IMR-90 (cell line): ENCODE data around the gene PSMD1. TPM values are rescaled to one million over a fixed set of nuclear protein-coding genes. Genes with fewer than 3 reads are reported as not detected.

ENCODE experiments used
- ATAC-seq: fragments of 200-7000 bp; cut with Tn5 transposase; 2 replicates; pipeline ENCODE4 v1.9.1; 2020; ENCODE audit warnings: low read depth, mild to moderate bottlenecking, moderate library complexity
- BruUV-seq: library from RNA; stranded (reverse); fragments of 400-500 nt; replicated peaks from 2 replicates; lab custom pipeline; 2021; lab: Mats Ljungman, UMichigan
- CTCF ChIA-PET: fragments of 300-600 bp; formaldehyde crosslinking; extraction: SDS; loops from one replicate; lab custom pipeline; 2021; ENCODE audit warnings: antibody characterized with exemption; lab: Yijun Ruan, JAX
- POLR2A ChIA-PET: fragments of 300-600 bp; sonication (Branson Sonifier 250); formaldehyde crosslinking; loops from one replicate; lab custom pipeline; 2022; ENCODE audit warnings: antibody characterized with exemption; ENCODE audit not compliant: unreplicated experiment; lab: Charles Lee
- DNase-seq: peaks from one replicate; pipeline ENCODE4 v3.0.0; 2013
- H2AFZ ChIP-seq: replicated peaks from 2 replicates; pipeline ENCODE3; 2013; ENCODE audit warnings: low read length, mild to moderate bottlenecking; ENCODE audit not compliant: poor library complexity
- H2AK5ac ChIP-seq: 2 replicates; pipeline ENCODE4 v1.6.1; 2013; ENCODE audit warnings: low read depth, low read length, inconsistent platforms
- H2AK9ac ChIP-seq: replicated peaks from 2 replicates; pipeline ENCODE3; 2013; ENCODE audit warnings: mild to moderate bottlenecking, low read depth, low read length, moderate library complexity; ENCODE audit not compliant: poor library complexity
- H2BK120ac ChIP-seq: 2 replicates; pipeline ENCODE4 v1.6.1; 2013; ENCODE audit warnings: low read depth, low read length, inconsistent platforms
- H2BK15ac ChIP-seq: 3 replicates; pipeline ENCODE4 v1.6.1; 2013; ENCODE audit warnings: low read depth, low read length, inconsistent platforms
- H2BK20ac ChIP-seq: 2 replicates; pipeline ENCODE4 v1.6.1; 2013; ENCODE audit warnings: low read depth, mild to moderate bottlenecking, inconsistent platforms, low read length, moderate library complexity
- H2BK5ac ChIP-seq: 2 replicates; pipeline ENCODE4 v1.6.1; 2013; ENCODE audit warnings: mild to moderate bottlenecking, low read depth, low read length, inconsistent platforms; ENCODE audit not compliant: poor library complexity, severe bottlenecking
- H3K14ac ChIP-seq: replicated peaks from 2 replicates; pipeline ENCODE4 v1.6.1; 2013; ENCODE audit warnings: low read depth, low read length, inconsistent platforms
- H3K18ac ChIP-seq: 2 replicates; pipeline ENCODE4 v1.6.1; 2013; ENCODE audit warnings: low read depth, low read length, control low read depth
- H3K23ac ChIP-seq: 2 replicates; pipeline ENCODE4 v1.6.1; 2013; ENCODE audit warnings: low read depth, low read length, inconsistent platforms
- H3K27ac ChIP-seq: 2 replicates; pipeline ENCODE4 v1.5.1; 2013; ENCODE audit warnings: mild to moderate bottlenecking, control low read depth, low read length; ENCODE audit not compliant: insufficient read depth
- H3K27me3 ChIP-seq: 2 replicates; pipeline ENCODE4 v1.6.1; 2013; ENCODE audit warnings: low read length; ENCODE audit not compliant: control insufficient read depth, insufficient read depth
- H3K36me3 ChIP-seq: 2 replicates; pipeline ENCODE4 v1.6.1; 2013; ENCODE audit warnings: low read length, mixed read lengths; ENCODE audit not compliant: control insufficient read depth, insufficient read depth
- H3K4ac ChIP-seq: 2 replicates; pipeline ENCODE4 v1.6.1; 2013; ENCODE audit warnings: low read depth, low read length, inconsistent platforms
- H3K4me1 ChIP-seq: 2 replicates; pipeline ENCODE4 v1.6.1; 2013; ENCODE audit warnings: low read length, mixed read lengths; ENCODE audit not compliant: control insufficient read depth, insufficient read depth
- H3K4me2 ChIP-seq: 2 replicates; pipeline ENCODE4 v1.6.1; 2013; ENCODE audit warnings: low read depth, mild to moderate bottlenecking, control low read depth, low read length, moderate library complexity
- H3K4me3 ChIP-seq: 2 replicates; pipeline ENCODE4 v1.5.1; 2013; ENCODE audit warnings: low read depth, mild to moderate bottlenecking, control low read depth, low read length, moderate library complexity; ENCODE audit not compliant: insufficient read depth
- H3K56ac ChIP-seq: 2 replicates; pipeline ENCODE4 v1.6.1; 2013; ENCODE audit warnings: low read length, inconsistent platforms; ENCODE audit not compliant: insufficient read depth; ENCODE audit errors: extremely low read depth
- H3K79me1 ChIP-seq, 2 experiments: 2 replicates each; pipeline ENCODE4 v1.6.1; 2013; ENCODE audit warnings: low read length in 2 of 2, inconsistent platforms in 1 of 2, low read depth in 1 of 2
- H3K9ac ChIP-seq: 2 replicates; pipeline ENCODE4 v1.6.1; 2013; ENCODE audit warnings: low read depth, low read length, control low read depth
- H3K9me1 ChIP-seq: 2 replicates; pipeline ENCODE4 v1.6.1; 2013; ENCODE audit warnings: low read length, inconsistent platforms; ENCODE audit not compliant: insufficient read depth
- H3K9me3 ChIP-seq: 2 replicates; pipeline ENCODE4 v1.6.1; 2013; ENCODE audit warnings: low read length; ENCODE audit not compliant: control insufficient read depth, insufficient read depth
- H4K20me1 ChIP-seq: 2 replicates; pipeline ENCODE4 v1.6.1; 2013; ENCODE audit warnings: low read length, inconsistent platforms; ENCODE audit not compliant: insufficient read depth
- H4K5ac ChIP-seq: 2 replicates; pipeline ENCODE4 v1.6.1; 2013; ENCODE audit warnings: mild to moderate bottlenecking, low read depth, low read length, control low read depth
- H4K8ac ChIP-seq, 2 experiments: 2 replicates each; pipeline ENCODE4 v1.6.1; 2013; ENCODE audit warnings: low read depth in 2 of 2, low read length in 2 of 2, control low read depth in 1 of 2, inconsistent platforms in 1 of 2
- H4K91ac ChIP-seq: 2 replicates; pipeline ENCODE4 v1.6.1; 2013; ENCODE audit warnings: low read depth, low read length, inconsistent platforms; ENCODE audit not compliant: insufficient read depth
- CEBPB ChIP-seq: IDR thresholded peaks from 2 replicates; pipeline ENCODE4 v1.6.1; 2012; ENCODE audit warnings: low read depth, low read length, improper control_type of control experiment
- FOS ChIP-seq: fragments of 150-350 bp; IDR thresholded peaks from 2 replicates; pipeline ENCODE4 v1.6.1; 2016; ENCODE audit warnings: low read depth, low read length
- MAFK ChIP-seq: IDR thresholded peaks from 2 replicates; pipeline ENCODE4 v1.6.1; 2012; ENCODE audit warnings: low read depth, low read length, improper control_type of control experiment
- MXI1 ChIP-seq: IDR thresholded peaks from 2 replicates; pipeline ENCODE4 v1.6.1; 2012; ENCODE audit warnings: low read depth, mild to moderate bottlenecking, low read length, moderate library complexity, borderline replicate concordance
- RFX5 ChIP-seq: IDR thresholded peaks from 2 replicates; pipeline ENCODE4 v1.8.0; 2012; ENCODE audit warnings: low read depth, mild to moderate bottlenecking, low read length, moderate library complexity
- WGBS, 2 experiments: methylation state at CpG; one replicate each; pipeline versions ENCODE4 v1.1.5 to v1.1.7; 2013; ENCODE audit warnings: missing lambda C conversion rate in 2 of 2; ENCODE audit not compliant: insufficient read length in 1 of 2; ENCODE audit errors: extremely low coverage in 2 of 2; 5-methylcytosine and 5-hydroxymethylcytosine counted together
- dilution Hi-C: fragments of 300-500 bp; cut with HindIII; formaldehyde crosslinking; loops from one replicate; pipeline ENCODE4 v1.14.3; 2018; ENCODE audit warnings: low sequenced_read_pairs; ENCODE audit not compliant: unreplicated experiment
- in situ Hi-C: fragments of 300-500 bp; cut with MboI; formaldehyde crosslinking; loops from 3 replicates; pipeline ENCODE4 v1.14.3; 2019; ENCODE audit warnings: low sequenced_read_pairs, inconsistent platforms, mixed read lengths
- intact Hi-C: fragments of 100-400 bp; cut with micrococcal nuclease; formaldehyde crosslinking; loops from 2 replicates; pipeline ENCODE4 v1.10.0; 2022
- polyA plus RNA-seq, 3 experiments: library from polyadenylated mRNA; depleted of rRNA; stranded (reverse); fragments of >200 nt; gene quantifications; 2 replicates each; pipeline ENCODE4 v1.2.3, GENCODE V29; 2012; ENCODE audit warnings: low replicate concordance in 1 of 3
- total RNA-seq: library from RNA; depleted of rRNA; stranded (reverse); fragments of >200 nt; gene quantifications from 2 replicates; pipeline ENCODE4 v1.2.3, GENCODE V29; 2012

PSMD1 gene
- total and polyA plus RNA-seq, 2 of the 4 experiments (the other 2 are of a cell fraction) = 89.8 to 181 TPM

GRCh38 chr2:231033147-231034132 lies 23.2 kb upstream of the PSMD1 start:
- Histone ChIP-seq H3K27ac (no peak overlapping the region), H4K91ac (no peak overlapping the region), H2BK20ac (no peak overlapping the region), H3K9ac (no peak overlapping the region), H2AK5ac (no peak overlapping the region), H3K79me1 (no peaks in the 10 kb centered on the region), H4K5ac (no peak overlapping the region), H2BK120ac (no peak overlapping the region), H3K4me3 (no peak overlapping the region), H3K27me3 (peaks cover 58% of the 10 kb centered on the region), H4K8ac (no peak overlapping the region), H3K23ac (no peak overlapping the region), H3K56ac (no peak overlapping the region), H2BK5ac (no peak overlapping the region), H4K20me1 (no peaks in the 10 kb centered on the region), H3K14ac (no peak overlapping the region), H3K4ac (no peak overlapping the region), H3K4me2 (no peak overlapping the region), H2BK15ac (no peak overlapping the region), H3K9me3 (peaks cover 2% of the 10 kb centered on the region; the same call in 1 of the 2 replicates), H3K18ac (no peak overlapping the region), H3K4me1 (no peaks in the 10 kb centered on the region), H2AFZ (no peak overlapping the region), H3K9me1 (0 out of 2 replicates have a peak, but pooled peaks cover 2% of the 10 kb centered on the region), H3K36me3 (no peaks in the 10 kb centered on the region), H2AK9ac (no peak overlapping the region)
- WGBS, 2 experiments = 0% methylated on average over 2 of the region's 11 CpGs; no CpG with 5 or more reads in 1 of the 2 experiments
- ATAC-seq = no peak
- in situ Hi-C loops = no loop called here
- DNase-seq = no peak
- dilution Hi-C loops = no loop called here
- no peak for TF ChIP-seq FOS
- no peak for TF ChIP-seq CEBPB
- TF ChIP-seq MAFK = no peak
- no peak for TF ChIP-seq RFX5
- TF ChIP-seq MXI1 = no peak
- POLR2A ChIA-PET = no interaction called here
- no TSS peak for BruUV-seq
- CTCF ChIA-PET = no interaction called here
- intact Hi-C loops = no loop called here
